GM21526 (cell line): ENCODE results near the gene TNFAIP3.

ENCODE experiments used
- ATAC-seq: cut with Tn5 transposase; IDR thresholded peaks from one replicate; pipeline ENCODE4 v1.9.1; 2021; ENCODE audit warnings: moderate library complexity; ENCODE audit not compliant: unreplicated experiment, low FRiP score

TNFAIP3 gene

GRCh38 chr6:137917551-137918325 lies 50.7 kb downstream of the TNFAIP3 start:
- ATAC-seq: no peak

- no peak for ATAC-seq
These were observed 52.4 kb downstream of the TNFAIP3 start for GRCh38 chr6:137919502-137919823.

GRCh38 chr6:137919837-137920730 lies 53.0 kb downstream of the TNFAIP3 start:
- no peak for ATAC-seq

- no peak for ATAC-seq
These were observed 54.8 kb downstream of the TNFAIP3 start for GRCh38 chr6:137921823-137922222.

GRCh38 chr6:137923866-137924653 lies 57.0 kb downstream of the TNFAIP3 start:
- no peak for ATAC-seq

- no peak for ATAC-seq
These were observed 58.2 kb downstream of the TNFAIP3 start for GRCh38 chr6:137925141-137925698.

- ATAC-seq: no peak
These were observed 59.2 kb downstream of the TNFAIP3 start for GRCh38 chr6:137926207-137926731.

- no peak for ATAC-seq
These were observed 59.9 kb downstream of the TNFAIP3 start for GRCh38 chr6:137926985-137927384.

GRCh38 chr6:137927777-137928218 lies 60.7 kb downstream of the TNFAIP3 start:
- ATAC-seq: peak; percentile 85

GRCh38 chr6:137928286-137928685 lies 61.2 kb downstream of the TNFAIP3 start:
- no peak for ATAC-seq

- ATAC-seq: no peak
These were observed 64.9 kb downstream of the TNFAIP3 start for GRCh38 chr6:137931849-137932465.
